ENCODE data around the gene CDPF1. TPM values are rescaled to one million over a fixed set of nuclear protein-coding genes. Genes with fewer than 3 reads are reported as not detected.

CDPF1 gene
- total RNA-seq, 1 experiment from 2014 or later: 8.1 TPM

DNA sequence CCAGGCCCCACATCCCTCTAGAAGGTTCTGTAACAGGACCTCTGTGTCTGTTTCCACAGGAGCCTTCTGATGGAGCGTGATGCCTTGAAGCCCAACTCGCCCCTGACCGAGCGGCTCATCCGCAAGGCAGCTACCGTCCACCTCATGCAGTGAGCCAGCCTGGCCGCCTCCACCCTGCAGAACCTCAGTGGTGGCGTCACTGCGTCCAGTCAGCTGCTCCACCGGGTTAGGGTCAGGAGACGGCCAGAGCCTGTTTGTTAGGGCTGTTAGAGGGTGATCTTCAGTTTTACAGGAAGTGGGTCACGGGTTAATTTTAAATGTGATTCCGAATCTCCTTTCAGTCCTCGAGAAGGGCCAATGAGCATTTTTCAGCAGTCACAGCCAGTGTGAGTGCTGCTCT lies 42.6 kb upstream of the CDPF1 start:
- Mint-ChIP-seq H3K36me3 (ENCODE audit: insufficient read depth in 1 of 3, low read depth in 3 of 3) (peaks cover 2 to 20% (median 15%) of the 10 kb centered on the region in 3 experiments; a peak in 6 of 7 replicates), H3K27ac (peak overlapping the region in 1 of 3 experiments; percentile 5; a peak in 1 of 7 replicates), H3K4me3 (no peak overlapping the region), H3K4me1 (peaks cover 18 to 19% of the 10 kb centered on the region in 2 experiments), H3K27me3 (ENCODE audit: low read depth) (no peaks in the 10 kb centered on the region; the same call in 1 of the 2 replicates), H3K9me3 (no peaks in the 10 kb centered on the region)
- H3K23me2 ChIP-seq (ENCODE audit: insufficient read length, low read depth, low read length, poor library complexity, severe bottlenecking): peaks cover 9% of the 10 kb centered on the region
- H3K4me2 ChIP-seq (ENCODE audit: insufficient read depth, insufficient read length, low read length): no peak overlapping the region
- H3K56ac ChIP-seq (ENCODE audit: insufficient read length, low read depth, low read length): no peak overlapping the region
- no peak overlapping the region for H2BK12ac ChIP-seq (ENCODE audit: insufficient read length, low read depth, low read length)
- H2AFZ ChIP-seq (ENCODE audit: low read length): no peak overlapping the region
- no peaks in the 10 kb centered on the region; the same call in 1 of the 2 replicates for H3K79me2 ChIP-seq (ENCODE audit: insufficient read depth, low read length)
- H2BK20ac ChIP-seq (ENCODE audit: low read depth, low read length, poor library complexity, severe bottlenecking): no peak overlapping the region
- no peaks in the 10 kb centered on the region for H3K27me3 ChIP-seq (ENCODE audit: insufficient read depth, low read length)
- no peak overlapping the region for H3K23ac ChIP-seq (ENCODE audit: insufficient read length, low read depth, low read length)
- TF ChIP-seq, protein P1, sequence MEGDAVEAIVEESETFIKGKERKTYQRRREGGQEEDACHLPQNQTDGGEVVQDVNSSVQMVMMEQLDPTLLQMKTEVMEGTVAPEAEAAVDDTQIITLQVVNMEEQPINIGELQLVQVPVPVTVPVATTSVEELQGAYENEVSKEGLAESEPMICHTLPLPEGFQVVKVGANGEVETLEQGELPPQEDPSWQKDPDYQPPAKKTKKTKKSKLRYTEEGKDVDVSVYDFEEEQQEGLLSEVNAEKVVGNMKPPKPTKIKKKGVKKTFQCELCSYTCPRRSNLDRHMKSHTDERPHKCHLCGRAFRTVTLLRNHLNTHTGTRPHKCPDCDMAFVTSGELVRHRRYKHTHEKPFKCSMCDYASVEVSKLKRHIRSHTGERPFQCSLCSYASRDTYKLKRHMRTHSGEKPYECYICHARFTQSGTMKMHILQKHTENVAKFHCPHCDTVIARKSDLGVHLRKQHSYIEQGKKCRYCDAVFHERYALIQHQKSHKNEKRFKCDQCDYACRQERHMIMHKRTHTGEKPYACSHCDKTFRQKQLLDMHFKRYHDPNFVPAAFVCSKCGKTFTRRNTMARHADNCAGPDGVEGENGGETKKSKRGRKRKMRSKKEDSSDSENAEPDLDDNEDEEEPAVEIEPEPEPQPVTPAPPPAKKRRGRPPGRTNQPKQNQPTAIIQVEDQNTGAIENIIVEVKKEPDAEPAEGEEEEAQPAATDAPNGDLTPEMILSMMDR (conservative IDR thresholded peaks at IDR 0.05): no peak
- H3K18ac ChIP-seq (ENCODE audit: insufficient read length, low read depth, low read length): no peak overlapping the region
- H3T11ph ChIP-seq (ENCODE audit: low read length): no peak overlapping the region
- no peak overlapping the region for H4K91ac ChIP-seq (ENCODE audit: insufficient read length, low read depth, low read length)
- no peak overlapping the region for H2AK5ac ChIP-seq (ENCODE audit: insufficient read length, low read length)
- no peak overlapping the region for H3K9ac ChIP-seq (ENCODE audit: extremely low read depth, insufficient read length, low read length)
- no peak overlapping the region for H3K27ac ChIP-seq (ENCODE audit: insufficient read length, low read depth, low read length)
- no peak overlapping the region for H4K5ac ChIP-seq (ENCODE audit: insufficient read length, low read depth, low read length)
- no peaks in the 10 kb centered on the region for H3K4me1 ChIP-seq (ENCODE audit: insufficient read depth, low read length)
- no peaks in the 10 kb centered on the region for H3K79me1 ChIP-seq (ENCODE audit: insufficient read depth, low read depth, low read length, poor library complexity, severe bottlenecking)
- no CpG with 5 or more reads among the region's 14 CpGs for WGBS (ENCODE audit: extremely low coverage, insufficient read length, low lambda C conversion rate)
- H3K14ac ChIP-seq (ENCODE audit: insufficient read depth, low read length): no peak overlapping the region
- no peak overlapping the region for H3K4ac ChIP-seq (ENCODE audit: low read depth, low read length)
- no peaks in the 10 kb centered on the region for H4K20me1 ChIP-seq (ENCODE audit: control insufficient read depth, insufficient read depth, insufficient read length)
- H4K8ac ChIP-seq (replicated peaks; ENCODE audit: insufficient read length, low read depth, low read length): no peak overlapping the region
- no peak for DNase-seq
- H2BK15ac ChIP-seq (ENCODE audit: low read depth, low read length): no peak overlapping the region
- no peak overlapping the region for H2BK5ac ChIP-seq (ENCODE audit: insufficient read length, low read length)
- H2BK120ac ChIP-seq (ENCODE audit: low read depth, low read length, poor library complexity, severe bottlenecking): no peak overlapping the region
- H3K9me3 ChIP-seq (ENCODE audit: control insufficient read depth, low read depth, low read length): no peaks in the 10 kb centered on the region
